Adipocyte (in vitro differentiated cells): Measurements from ENCODE around the gene RPL28.
A peak's percentile ranks its signal among the peaks of the same experiment; 100 is the strongest.
"Not testable (repeated sequence)": the region's sequence is repeated elsewhere in the genome, so short reads cannot be mapped to it uniquely, and the experiment has no call there.

Experiments
- DNase-seq: peaks from one replicate; pipeline ENCODE4 v3.0.0-alpha.2; 2015; ENCODE audit warnings: low read depth
- H3K27me3 ChIP-seq: replicated peaks from 2 replicates; pipeline ENCODE4 v1.7.0; 2013; ENCODE audit warnings: mild to moderate bottlenecking, low read length, moderate library complexity; ENCODE audit not compliant: control insufficient read depth, insufficient read depth
- H3K36me3 ChIP-seq: 2 replicates; pipeline ENCODE4 v1.7.0; 2013; ENCODE audit warnings: low read length, mild to moderate bottlenecking, moderate library complexity; ENCODE audit not compliant: control insufficient read depth, insufficient read depth, severe bottlenecking
- H3K4me1 ChIP-seq: 2 replicates; pipeline ENCODE4 v1.7.0; 2013; ENCODE audit warnings: mild to moderate bottlenecking, low read length, moderate library complexity; ENCODE audit not compliant: control insufficient read depth, insufficient read depth
- H3K4me3 ChIP-seq: 2 replicates; pipeline ENCODE4 v1.7.0; 2013; ENCODE audit warnings: mild to moderate bottlenecking, low read length, moderate library complexity
- H3K9ac ChIP-seq: 2 replicates; pipeline ENCODE4 v1.7.0; 2013; ENCODE audit warnings: mild to moderate bottlenecking, low read length, moderate library complexity
- H3K9me3 ChIP-seq: 2 replicates; pipeline ENCODE4 v1.7.0; 2013; ENCODE audit warnings: mild to moderate bottlenecking, low read length, moderate library complexity; ENCODE audit not compliant: control insufficient read depth

RPL28 gene

GRCh38 chr19:55441319-55441691 lies 55.6 kb downstream of the RPL28 start:
- Histone ChIP-seq H3K27me3 (peaks cover 69% of the 10 kb centered on the region), H3K4me1 (no peaks in the 10 kb centered on the region), H3K36me3 (no peaks in the 10 kb centered on the region), H3K4me3 (no peak overlapping the region), H3K9me3 (no peaks in the 10 kb centered on the region), H3K9ac (no peak overlapping the region)
- no peak for DNase-seq

GRCh38 chr19:55441692-55442321 lies 56.1 kb downstream of the RPL28 start:
- DNase-seq = no peak
- Histone ChIP-seq H3K9ac (no peak overlapping the region), H3K9me3 (no peaks in the 10 kb centered on the region), H3K4me1 (no peaks in the 10 kb centered on the region), H3K36me3 (no peaks in the 10 kb centered on the region), H3K27me3 (peaks cover 70% of the 10 kb centered on the region), H3K4me3 (no peak overlapping the region)

- DNase-seq = no peak
- H3K9ac ChIP-seq = no peak overlapping the region
- no peak overlapping the region for H3K4me3 ChIP-seq
- no peaks in the 10 kb centered on the region for H3K4me1 ChIP-seq
- no peaks in the 10 kb centered on the region for H3K36me3 ChIP-seq
- H3K9me3 ChIP-seq = no peaks in the 10 kb centered on the region
- peaks cover 71% of the 10 kb centered on the region for H3K27me3 ChIP-seq
Measured at GRCh38 chr19:55442372-55442961, 56.7 kb downstream of the RPL28 start.

- Histone ChIP-seq H3K27me3 (peaks cover 69% of the 10 kb centered on the region), H3K4me3 (no peak within 1 kb of the TSS), H3K9ac (no peak within 1 kb of the TSS), H3K36me3 (no peaks in the 10 kb centered on the region), H3K4me1 (no peaks in the 10 kb centered on the region), H3K9me3 (no peaks in the 10 kb centered on the region)
- no peak for DNase-seq
Measured at GRCh38 chr19:55443045-55443823, 57.5 kb downstream of the RPL28 start, which contains the start of gene SHISA7. TSS of gene SHISA7 (minus strand) at chr19:55443300. CDS start at chr19:55442863, 437 bp downstream.

GRCh38 chr19:55443824-55444480 lies 58.2 kb downstream of the RPL28 start:
- no peak overlapping the region for H3K9ac ChIP-seq
- H3K9me3 ChIP-seq = no peaks in the 10 kb centered on the region
- no peaks in the 10 kb centered on the region for H3K4me1 ChIP-seq
- H3K27me3 ChIP-seq = peaks cover 62% of the 10 kb centered on the region
- H3K36me3 ChIP-seq = no peaks in the 10 kb centered on the region
- DNase-seq = no peak
- H3K4me3 ChIP-seq = no peak overlapping the region

- Histone ChIP-seq H3K9me3 (no peaks in the 10 kb centered on the region), H3K4me3 (no peak overlapping the region), H3K27me3 (peaks cover 62% of the 10 kb centered on the region), H3K4me1 (no peaks in the 10 kb centered on the region), H3K36me3 (no peaks in the 10 kb centered on the region), H3K9ac (no peak overlapping the region)
- DNase-seq = no peak
Measured at GRCh38 chr19:55444646-55445045, 58.9 kb downstream of the RPL28 start.

GRCh38 chr19:55446060-55446459 lies 60.3 kb downstream of the RPL28 start:
- Histone ChIP-seq H3K36me3 (no peaks in the 10 kb centered on the region), H3K4me3 (no peak overlapping the region), H3K9me3 (no peaks in the 10 kb centered on the region), H3K9ac (no peak overlapping the region), H3K27me3 (peaks cover 56% of the 10 kb centered on the region), H3K4me1 (no peaks in the 10 kb centered on the region)
- DNase-seq = no peak

GRCh38 chr19:55447421-55448174 lies 61.9 kb downstream of the RPL28 start:
- Histone ChIP-seq H3K9ac (no peak overlapping the region), H3K27me3 (peaks cover 46% of the 10 kb centered on the region), H3K4me1 (no peaks in the 10 kb centered on the region), H3K36me3 (no peaks in the 10 kb centered on the region), H3K9me3 (no peaks in the 10 kb centered on the region), H3K4me3 (no peak overlapping the region)
- peak; percentile 54 for DNase-seq

- H3K4me3 ChIP-seq, DNase-seq: not testable (repeated sequence)
- H3K27me3 ChIP-seq = peaks cover 46% of the 10 kb centered on the region
Measured at GRCh38 chr19:55448175-55448490, 62.4 kb downstream of the RPL28 start.

GRCh38 chr19:55449469-55449868 lies 63.7 kb downstream of the RPL28 start:
- H3K36me3 ChIP-seq = no peaks in the 10 kb centered on the region
- H3K9me3 ChIP-seq = no peaks in the 10 kb centered on the region
- peaks cover 37% of the 10 kb centered on the region for H3K27me3 ChIP-seq
- no peak overlapping the region for H3K9ac ChIP-seq
- H3K4me3 ChIP-seq = no peak overlapping the region
- no peaks in the 10 kb centered on the region for H3K4me1 ChIP-seq
- no peak for DNase-seq

More at GRCh38 chr19:55448175-55448490, 62.4 kb downstream of the RPL28 start:
- not testable (repeated sequence) for H3K4me1 ChIP-seq, H3K9ac ChIP-seq, H3K36me3 ChIP-seq, H3K9me3 ChIP-seq
